GM19452 (cell line): Measurements from ENCODE around the gene CD6.

Experiments
- ATAC-seq: cut with Tn5 transposase; IDR thresholded peaks from one replicate; pipeline ENCODE4 v1.9.1; 2021; ENCODE audit not compliant: unreplicated experiment

CD6 gene

DNA sequence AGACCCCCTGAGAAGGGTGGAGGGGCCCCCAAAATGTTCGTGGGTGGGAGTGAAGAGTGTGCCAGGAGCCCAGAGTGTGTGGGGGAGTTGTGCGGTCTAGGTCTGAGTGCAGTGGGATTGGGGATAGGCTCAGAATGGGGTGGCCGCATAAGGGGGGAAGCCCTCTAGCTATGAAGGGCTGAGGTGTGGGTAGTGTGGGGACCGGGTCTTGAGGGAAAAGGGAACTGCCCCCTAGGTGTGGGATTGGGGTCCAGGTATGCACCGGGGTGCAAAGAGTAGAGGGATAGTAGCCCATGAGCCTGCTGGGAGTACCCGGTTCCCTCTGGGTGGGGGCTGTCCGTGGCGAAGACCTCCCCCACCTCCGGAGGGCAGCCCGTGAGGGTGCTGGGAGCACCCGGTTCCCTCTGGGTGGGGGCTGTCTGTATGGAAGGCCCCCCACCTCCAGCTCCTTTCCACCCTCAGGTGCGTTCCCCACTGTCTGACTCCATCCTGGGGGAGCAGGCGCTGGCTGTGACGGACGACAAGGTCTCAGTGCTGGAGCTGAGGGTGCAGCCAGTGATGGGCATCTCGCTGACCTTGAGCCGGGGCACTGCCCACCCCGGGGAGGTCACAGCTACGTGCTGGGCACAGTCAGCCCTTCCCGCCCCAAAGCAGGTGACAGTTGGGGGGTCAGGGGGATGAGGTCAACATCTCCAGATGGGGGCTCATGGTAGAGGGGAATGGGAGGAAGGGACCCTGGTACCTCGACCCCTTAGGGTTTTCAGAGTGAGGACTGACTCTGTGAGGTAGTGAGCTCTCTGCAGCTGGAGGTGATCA, 36.5 kb upstream of the CD6 start:
- no peak for ATAC-seq

DNA sequence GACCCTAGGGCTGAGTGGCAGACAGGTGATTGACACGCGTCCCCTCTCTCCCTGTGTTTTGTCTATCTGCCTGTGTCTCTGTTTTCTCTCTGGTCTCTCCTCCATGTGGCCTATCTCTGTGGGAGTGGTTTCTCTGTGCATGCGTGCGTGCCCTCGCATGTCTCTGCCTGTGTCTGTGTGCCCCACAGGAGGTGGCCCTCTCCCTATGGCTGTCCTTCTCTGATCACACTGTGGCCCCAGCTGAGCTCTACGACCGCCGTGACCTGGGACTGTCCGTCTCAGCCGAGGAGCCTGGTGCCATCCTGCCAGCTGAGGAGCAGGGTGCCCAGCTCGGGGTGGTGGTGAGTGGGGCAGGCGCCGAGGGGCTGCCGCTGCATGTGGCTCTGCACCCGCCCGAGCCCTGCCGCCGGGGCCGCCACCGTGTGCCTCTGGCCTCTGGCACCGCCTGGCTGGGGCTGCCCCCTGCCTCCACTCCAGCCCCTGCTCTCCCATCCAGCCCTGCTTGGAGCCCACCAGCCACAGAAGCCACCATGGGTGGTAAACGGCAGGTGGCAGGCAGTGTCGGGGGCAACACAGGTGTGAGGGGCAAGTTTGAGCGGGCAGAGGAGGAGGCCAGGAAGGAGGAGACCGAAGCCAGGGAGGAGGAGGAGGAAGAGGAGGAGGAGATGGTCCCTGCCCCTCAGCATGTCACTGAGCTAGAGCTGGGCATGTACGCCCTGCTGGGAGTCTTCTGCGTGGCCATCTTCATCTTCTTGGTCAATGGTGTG, 35.6 kb upstream of the CD6 start:
- no peak for ATAC-seq

DNA sequence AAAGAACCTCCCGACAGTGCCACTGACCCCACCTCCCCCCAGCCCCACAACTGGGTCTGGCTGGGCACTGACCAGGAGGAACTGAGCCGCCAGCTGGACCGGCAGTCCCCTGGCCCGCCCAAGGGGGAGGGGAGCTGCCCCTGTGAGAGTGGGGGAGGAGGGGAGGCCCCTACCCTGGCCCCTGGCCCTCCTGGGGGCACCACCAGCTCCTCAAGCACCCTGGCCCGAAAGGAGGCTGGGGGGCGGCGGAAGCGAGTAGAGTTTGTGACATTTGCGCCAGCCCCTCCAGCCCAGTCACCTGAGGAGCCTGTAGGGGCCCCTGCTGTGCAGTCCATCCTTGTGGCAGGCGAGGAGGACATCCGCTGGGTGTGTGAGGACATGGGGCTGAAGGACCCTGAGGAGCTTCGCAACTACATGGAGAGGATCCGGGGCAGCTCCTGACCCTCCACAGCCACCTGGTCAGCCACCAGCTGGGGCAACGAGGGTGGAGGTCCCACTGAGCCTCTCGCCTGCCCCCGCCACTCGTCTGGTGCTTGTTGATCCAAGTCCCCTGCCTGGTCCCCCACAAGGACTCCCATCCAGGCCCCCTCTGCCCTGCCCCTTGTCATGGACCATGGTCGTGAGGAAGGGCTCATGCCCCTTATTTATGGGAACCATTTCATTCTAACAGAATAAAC, 34.9 kb upstream of the CD6 start:
- no peak for ATAC-seq

DNA sequence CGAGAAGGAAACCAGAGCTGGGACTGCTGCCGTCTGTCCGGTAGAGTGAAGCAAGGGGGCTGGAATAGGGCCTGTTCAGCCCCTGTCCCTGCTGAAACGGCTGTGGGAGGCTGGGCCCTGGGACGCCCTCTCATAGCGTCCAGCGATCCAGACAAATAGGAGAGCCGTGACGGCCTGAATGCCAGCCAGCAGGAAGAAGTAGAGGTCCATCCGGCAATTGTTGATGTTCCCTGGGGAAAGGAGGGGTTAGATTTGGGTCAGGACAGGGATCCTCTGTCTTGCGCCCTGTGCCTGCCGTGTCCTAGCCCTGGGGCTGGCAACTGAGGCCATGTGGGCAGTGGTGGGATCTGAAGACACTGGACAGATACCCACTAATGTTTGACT, 34.3 kb upstream of the CD6 start:
- ATAC-seq, result no peak

DNA sequence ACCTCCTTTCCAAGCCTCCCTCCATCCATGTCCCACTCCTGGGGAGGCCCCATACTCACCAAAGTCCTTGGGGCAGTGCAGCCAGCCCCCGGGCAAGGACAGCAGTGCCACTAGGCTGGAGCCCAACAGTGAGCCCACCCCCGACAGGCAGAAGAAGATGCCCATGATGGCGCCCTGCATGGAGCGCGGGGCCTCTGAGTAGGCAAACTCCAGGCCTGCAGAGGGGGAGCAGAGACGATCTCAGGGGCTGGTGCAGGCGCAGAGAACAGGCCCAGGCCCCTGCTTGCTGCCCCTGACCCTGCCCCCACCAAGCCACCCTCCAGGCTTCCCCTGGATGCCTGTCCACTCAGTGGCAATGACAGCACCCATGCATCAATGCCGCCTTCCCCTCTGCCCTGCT, 33.7 kb upstream of the CD6 start:
- no peak for ATAC-seq

DNA sequence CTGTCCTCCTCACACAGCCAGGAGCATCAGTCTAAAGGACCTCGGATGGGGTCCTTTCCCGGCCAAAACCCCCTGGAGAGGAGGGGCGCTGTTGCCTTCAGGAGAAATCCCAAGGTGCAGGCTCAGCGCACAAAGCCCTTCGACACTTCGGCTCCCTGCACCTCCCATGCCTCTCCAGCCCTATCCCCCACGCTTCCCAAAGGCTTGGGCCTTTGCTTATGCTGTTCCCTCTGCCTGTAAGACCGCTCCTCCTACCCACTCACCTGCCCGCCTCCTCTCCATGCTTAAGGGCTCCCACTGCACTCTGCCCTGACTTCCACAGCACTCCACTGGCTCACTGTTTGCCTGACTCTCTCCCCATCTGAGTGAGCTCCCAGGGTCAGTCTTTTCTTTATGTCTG, 33.0 kb upstream of the CD6 start:
- ATAC-seq, result no peak

DNA sequence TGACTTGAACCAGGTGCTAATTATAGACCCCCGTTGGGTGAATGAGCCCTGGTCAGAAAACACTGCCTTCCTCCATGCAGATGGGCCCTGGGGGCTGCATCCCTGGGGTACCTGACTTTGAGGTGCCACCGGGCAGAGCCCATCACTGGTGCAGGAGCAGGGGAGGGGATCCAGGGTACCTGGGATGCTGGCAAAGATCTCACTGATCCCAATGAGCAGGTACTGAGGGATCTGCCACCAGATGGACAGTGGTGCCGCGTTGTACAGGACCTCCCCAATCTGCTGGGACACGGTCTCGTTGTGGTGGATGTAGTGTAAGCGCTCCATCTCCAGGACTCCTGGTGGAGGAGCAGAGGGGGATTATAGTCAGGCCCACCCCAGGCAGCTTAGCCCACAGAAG, 32.2 kb upstream of the CD6 start:
- ATAC-seq, result no peak

DNA sequence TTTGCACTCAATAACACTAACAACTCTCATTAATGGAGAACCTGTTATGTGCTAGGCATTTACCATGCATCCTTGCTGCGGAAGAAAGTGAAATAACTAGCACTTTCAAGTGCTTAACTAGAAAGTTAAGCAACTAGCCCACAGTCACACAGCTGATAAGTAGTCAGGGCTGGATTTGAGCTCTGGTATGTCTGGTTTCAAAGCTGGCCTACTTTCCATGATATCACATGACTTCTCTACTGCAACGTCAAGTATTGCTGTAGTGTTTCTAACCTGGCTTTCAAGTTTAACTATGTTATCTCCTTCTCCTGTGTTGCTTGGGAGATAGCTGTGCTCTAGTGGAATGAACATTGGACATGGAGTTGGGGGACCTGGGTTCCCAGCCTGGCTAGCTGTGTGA, 31.6 kb upstream of the CD6 start:
- ATAC-seq, result no peak

DNA sequence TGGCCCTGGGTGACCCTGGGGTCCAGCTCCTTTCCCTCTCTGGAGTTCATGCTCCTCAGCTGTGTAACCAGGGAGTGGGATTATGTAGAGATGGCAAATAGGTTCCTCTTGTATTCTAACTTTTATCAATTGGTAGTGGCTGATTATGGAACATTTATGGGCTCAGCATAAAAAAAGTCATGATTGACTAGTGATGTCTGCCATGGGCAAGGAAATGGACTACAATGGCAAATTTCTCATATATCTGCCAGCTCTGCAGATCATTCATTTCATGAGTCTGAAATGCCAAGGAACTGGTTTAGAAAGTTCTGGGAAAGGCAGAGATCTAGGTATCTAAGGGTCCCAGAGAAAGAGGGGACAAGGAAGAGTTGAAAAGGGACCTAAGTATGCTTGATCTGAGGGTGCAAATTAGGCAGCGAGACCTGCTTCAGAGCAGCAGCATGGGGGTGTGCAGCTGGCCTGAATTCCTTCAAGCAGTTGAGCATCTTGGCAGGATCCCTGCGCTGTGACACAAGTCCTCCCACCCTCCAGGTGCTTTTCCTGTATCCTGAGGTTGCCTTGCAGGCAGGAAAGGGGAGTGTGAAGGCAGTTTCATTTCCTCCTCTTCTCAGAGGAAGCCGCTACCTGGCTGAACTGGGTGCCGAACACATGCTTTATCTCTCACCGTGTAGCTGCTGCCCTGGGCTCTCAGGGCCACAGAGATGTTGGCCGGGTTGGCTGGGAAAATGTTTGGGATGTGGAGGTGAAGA, 29.9 kb upstream of the CD6 start:
- no peak for ATAC-seq

DNA sequence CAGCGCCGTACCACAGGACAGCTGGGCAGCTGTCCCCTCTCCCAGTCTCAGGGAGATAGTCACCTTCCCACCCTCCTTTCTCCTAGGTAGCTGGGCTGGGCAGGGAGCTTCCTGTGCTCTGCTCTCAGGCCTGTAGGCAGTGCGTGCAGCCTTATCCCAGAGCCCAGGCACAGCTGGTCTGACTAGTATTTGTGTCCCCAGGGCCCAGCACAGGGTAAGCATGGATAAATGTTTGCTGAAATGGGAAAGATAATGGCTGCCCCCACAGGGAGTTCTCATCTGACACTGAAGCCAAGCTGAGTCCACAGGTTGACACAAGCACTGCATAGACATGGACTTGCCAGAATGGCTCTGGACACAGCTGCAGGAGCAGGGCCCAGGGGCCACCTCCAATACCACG, 29.3 kb upstream of the CD6 start:
- ATAC-seq, result no peak

DNA sequence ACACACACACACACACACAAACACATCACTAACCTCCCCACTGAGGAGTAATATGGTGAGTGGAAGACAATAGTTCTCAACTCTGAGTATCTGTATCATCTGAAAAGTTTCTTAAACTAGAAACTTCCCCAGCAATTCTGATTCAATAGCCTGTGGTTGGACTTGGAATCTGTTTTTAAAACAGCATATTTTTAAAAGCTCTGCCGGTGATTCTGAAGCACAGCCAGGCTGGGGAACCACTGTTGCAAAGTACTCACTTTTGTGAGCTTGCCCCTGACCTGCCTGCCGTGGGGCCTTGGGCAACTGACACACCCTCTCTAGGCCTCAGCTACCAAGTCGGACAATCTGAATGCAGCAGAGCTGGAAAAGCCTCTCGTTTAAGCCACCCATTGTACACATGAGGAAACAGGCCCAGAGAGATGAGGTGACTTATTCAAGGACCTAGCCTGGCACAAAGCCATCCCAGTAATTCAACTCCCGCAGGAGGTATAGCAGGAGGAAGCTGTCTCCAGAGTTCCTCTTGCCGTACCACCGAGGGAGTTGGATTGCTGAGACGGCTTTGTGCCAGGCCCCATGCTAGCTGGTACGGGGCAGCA, 28.4 kb upstream of the CD6 start:
- ATAC-seq, result no peak

DNA sequence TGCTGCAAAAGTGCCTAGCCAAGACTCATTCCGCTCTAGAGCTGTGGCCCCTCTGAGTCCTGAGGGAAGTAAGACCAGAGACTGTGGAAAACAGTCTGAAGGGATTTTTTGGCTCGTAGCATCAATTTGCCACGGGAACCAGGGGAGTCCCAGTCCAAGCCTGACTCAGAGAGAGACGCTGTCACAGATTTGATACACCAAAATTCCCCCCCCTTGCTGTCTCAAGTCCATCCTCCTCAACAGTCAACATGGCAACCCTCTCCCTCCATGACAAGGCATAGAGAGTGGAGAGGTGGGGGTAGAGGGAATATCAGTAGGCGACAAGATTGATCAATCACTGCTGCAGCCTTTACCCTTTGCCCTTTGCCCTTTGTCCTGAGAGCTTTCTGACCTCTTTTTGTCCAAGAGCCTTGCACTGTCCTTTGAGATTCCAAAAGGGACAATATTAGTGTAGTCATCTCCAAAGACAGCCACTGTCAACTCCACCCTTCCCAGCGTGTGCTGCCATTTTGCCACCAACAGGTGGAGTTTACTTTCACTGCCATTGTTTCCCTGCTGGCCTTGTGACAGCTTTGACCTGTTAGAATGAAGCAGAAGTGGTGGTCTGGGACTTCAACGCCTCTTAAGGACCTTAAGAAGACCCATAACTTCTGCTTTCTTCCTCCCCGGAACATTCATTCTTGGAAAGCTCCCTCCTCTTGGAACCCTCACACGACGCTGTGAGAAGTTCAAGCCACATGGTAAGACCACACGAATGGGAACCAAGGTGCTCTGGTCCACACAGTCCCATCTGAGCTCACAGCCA, 26.8 kb upstream of the CD6 start:
- no peak for ATAC-seq

DNA sequence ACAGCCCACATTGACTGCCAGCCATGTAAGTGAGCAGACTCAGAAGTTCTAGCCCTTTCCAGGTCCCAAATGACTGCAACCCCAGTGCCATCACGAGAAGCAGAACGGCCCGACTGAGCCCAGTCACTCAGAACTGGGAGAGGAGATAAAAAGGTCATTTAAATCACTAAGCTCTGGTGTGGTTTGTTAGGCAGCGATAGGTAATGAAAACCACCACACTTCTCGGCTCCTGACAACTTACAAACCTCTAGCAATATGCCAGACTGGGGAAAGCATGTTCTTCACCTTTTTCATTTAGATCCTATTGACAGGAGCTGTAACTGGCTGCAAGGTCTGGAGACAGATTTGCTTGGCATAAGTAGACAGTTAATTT, 26.2 kb upstream of the CD6 start:
- ATAC-seq, result no peak

DNA sequence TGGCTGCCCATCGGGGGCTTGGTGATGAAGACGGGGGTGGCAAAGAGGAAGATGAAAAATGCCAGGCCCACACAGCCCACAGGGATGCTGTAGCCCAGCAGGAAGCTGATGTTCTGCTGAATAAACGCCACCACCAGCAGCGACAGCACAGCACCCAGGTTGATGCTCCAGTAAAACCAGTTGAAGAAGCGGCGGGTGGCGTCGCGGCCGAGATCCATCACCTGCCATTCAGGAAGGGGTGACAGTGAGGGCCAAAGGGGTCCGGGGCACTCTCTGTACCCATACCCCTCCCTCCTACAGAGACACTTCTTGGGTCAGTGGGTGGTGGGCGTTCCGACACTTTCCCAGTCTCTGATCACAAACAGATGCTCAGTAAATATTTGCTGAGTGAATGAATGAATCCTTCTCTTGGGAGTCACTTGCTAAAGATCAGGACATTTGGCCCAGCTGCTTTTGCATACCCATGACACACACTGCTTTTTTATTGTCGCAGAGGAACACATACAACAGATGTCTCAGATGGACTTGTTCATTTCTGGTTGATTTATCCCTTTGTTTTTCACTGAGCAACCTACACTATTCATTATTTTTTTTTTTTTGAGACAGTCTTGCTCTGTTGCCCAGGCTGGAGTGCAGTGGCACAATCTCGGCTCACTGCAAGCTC, 24.7 kb upstream of the CD6 start:
- no peak for ATAC-seq

DNA sequence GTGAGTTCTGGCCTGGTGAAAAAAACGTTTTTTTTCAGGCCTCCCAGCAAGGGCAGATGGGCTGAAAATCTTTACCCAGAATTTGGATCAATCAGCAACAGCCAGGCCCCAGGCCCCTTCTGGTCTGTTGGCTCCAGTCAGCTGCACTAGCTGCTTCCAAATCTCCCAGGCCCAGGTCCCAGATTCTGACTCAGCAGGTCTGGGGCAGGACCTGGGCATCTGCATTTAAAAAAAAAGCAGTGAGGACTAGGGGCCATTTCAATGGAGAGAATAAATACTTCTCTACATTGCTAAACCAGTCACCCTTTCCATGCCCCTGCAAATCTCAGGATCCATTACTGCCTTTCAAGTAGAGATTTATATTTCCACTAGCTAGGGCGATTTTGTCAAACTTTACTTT, 23.8 kb upstream of the CD6 start:
- no peak for ATAC-seq

DNA sequence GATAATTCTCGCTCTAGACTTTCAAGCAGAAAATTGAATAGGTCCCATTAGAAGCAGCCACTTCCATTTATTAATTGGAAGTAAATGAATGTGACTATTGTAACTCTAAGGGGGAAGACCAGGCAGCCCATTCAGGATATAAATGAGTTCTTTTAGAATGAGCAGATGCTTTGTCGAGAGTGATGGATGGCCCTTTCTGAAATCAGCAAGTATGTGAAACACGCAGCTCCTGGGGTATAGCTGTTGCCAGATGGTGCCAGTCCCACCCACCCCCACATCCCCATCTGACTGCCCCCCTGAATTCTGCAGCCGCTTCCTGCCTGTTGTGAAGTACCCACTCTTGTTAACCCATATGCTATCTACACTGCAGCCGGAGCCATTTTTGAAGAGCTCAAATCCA, 23.2 kb upstream of the CD6 start:
- ATAC-seq, result no peak

DNA sequence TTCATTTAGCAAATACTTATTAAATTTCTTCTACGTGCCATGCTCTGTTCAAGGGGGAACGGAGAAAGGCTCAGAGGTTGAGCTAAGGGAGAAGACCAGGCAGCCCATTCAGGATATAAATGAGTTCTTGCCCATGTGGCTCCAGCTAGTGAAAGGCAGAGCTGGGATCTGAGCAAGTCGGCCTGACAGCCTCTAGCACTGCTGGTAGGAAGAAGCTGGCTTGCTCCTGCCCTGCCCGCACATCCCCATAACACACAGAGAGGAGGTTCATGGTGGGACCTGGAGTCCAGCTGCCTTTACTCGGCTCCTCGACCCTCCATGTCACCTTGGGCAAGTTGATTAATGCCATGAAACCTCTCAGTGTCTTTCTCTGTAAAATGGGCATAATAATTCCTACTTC, 21.5 kb upstream of the CD6 start:
- ATAC-seq, result no peak

DNA sequence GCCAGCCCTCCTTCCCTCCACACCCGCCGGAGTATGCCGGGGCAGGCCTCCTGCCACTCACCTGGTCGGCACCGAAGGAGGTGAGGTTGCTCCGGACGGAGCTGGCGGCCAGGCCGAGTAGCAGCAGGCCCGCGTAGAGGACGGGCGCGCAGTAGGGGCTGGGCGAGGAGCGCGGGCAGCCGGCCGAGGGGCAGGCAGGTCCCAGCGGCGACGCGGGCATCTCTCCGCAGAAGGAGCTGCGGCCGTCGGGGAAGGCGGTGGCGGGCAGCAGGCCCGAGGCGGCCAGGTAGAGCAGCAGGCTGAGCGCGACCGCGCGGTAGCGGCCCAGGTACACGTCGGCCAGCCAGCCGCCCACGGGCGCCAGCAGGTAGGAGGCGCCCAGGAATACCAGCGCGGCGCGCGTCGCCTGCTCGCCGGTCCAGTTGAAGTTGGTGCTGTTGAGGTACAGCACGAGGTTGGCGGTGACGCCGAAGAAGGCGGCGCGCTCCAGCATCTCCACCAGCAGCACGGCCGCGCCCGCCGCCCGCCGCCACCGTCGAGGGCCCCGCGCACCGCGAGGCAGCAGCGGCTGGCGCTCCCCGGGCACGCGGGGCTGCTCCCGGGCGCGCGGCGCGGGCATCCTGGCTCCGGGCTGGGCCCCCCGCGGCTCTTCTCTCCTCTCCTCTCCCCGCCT, 20.4 kb upstream of the CD6 start:
- ATAC-seq, result no peak

DNA sequence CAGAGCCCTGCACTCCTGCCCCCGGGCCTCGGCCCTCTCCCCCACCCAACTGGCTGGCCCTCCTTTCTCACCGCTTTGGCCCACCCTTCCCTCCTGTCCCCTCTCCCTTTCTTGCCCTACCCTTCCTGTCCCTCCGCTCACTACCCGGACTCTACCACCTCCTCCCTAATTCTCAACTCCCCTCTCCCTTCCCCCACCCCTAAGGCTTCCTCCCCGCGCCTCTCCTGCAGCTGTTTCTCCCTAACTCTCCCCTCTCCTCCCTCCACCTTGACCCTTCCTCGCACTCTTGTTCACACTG, 19.9 kb upstream of the CD6 start:
- no peak for ATAC-seq
